HepG2 (cell line): Measurements from ENCODE around the gene ATPAF1. TPM values are rescaled to one million over a fixed set of nuclear protein-coding genes. Genes with fewer than 3 reads are reported as not detected.

Experiments used
- ATAC-seq: fragments of 200-7000 bp; cut with Tn5 transposase; 3 replicates; pipeline ENCODE4 v1.9.1; 2020; ENCODE audit warnings: mild to moderate bottlenecking, moderate library complexity
- BruUV-seq: library from RNA; stranded (reverse); fragments of 400-500 nt; replicated peaks from 2 replicates; lab custom pipeline; 2021; lab: Mats Ljungman, UMichigan
- CTCF ChIA-PET: fragments of 300-600 bp; formaldehyde crosslinking; extraction: SDS; loops from one replicate; lab custom pipeline; 2021; ENCODE audit warnings: low total read pairs, inconsistent platforms, low intra/inter-chr PET ratio; lab: Yijun Ruan, JAX
- POLR2A ChIA-PET: fragments of 350-600 bp; sonication (Branson Sonifier 250); formaldehyde crosslinking; loops from one replicate; lab custom pipeline; 2020; ENCODE audit warnings: antibody characterized with exemption, inconsistent platforms; lab: Yijun Ruan, JAX
- DNase-seq: peaks from one replicate; pipeline ENCODE4 v3.0.0-alpha.2; 2015; ENCODE audit warnings: low spot score
- FAIRE-seq: peaks from 3 replicates; lab custom pipeline; 2011; peaks lifted over from hg19 to GRCh38; lab: Jason Lieb, UNC
- H2AFZ ChIP-seq: one replicate; pipeline ENCODE4 v1.6.1; 2011; ENCODE audit warnings: low read length, inconsistent platforms
- H3K27ac ChIP-seq: fragments of 300-600 bp; 3 replicates; pipeline ENCODE4 v1.8.0; 2011; ENCODE audit warnings: mixed run types, mild to moderate bottlenecking, mixed read lengths, low read length, inconsistent platforms; ENCODE audit not compliant: insufficient read depth; ENCODE audit errors: extremely low read length
- H3K27me3 ChIP-seq, 2 experiments: fragments of 200-600 bp in 1 of 2; 2 replicates in 1 of 2; 3 replicates in 1 of 2; pipeline versions ENCODE4 v1.6.0 to v1.8.0; 2011; ENCODE audit warnings: low read length in 2 of 2, mild to moderate bottlenecking in 2 of 2, moderate library complexity in 2 of 2, inconsistent platforms in 1 of 2; ENCODE audit not compliant: insufficient read depth in 2 of 2, control insufficient read depth in 1 of 2
- H3K36me3 ChIP-seq, 2 experiments: fragments of 200-600 bp in 1 of 2; replicated peaks in 1 of 2; 2 replicates in 1 of 2; 3 replicates in 1 of 2; pipeline versions ENCODE4 v1.5.1 to v1.8.0; 2011; ENCODE audit warnings: low read length in 2 of 2, inconsistent platforms in 1 of 2; ENCODE audit not compliant: insufficient read depth in 2 of 2, control insufficient read depth in 1 of 2
- H3K4me1 ChIP-seq: 2 replicates; pipeline ENCODE4 v1.5.1; 2012; ENCODE audit warnings: low read length, inconsistent platforms; ENCODE audit not compliant: insufficient read depth
- H3K4me2 ChIP-seq: 2 replicates; pipeline ENCODE4 v1.6.0; 2011; ENCODE audit warnings: low read depth, low read length, inconsistent platforms
- H3K4me3 ChIP-seq, 3 experiments: fragments of 200-600 bp in 1 of 3; sonication (generic), shearing (Covaris generic) in 1 of 3; replicated peaks in 1 of 3; 2 replicates each; pipeline ENCODE4 v1.5.1; 2011 to 2016; ENCODE audit warnings: low read length in 3 of 3, inconsistent platforms in 2 of 3, low read depth in 2 of 3, mild to moderate bottlenecking in 2 of 3, control low read depth in 1 of 3, mixed read lengths in 1 of 3; ENCODE audit not compliant: insufficient read depth in 1 of 3
- H3K79me2 ChIP-seq: one replicate; pipeline ENCODE4 v1.6.1; 2011; ENCODE audit warnings: low read length, inconsistent platforms; ENCODE audit not compliant: insufficient read depth
- H3K9ac ChIP-seq: 2 replicates; pipeline ENCODE4 v1.6.0; 2011; ENCODE audit warnings: mild to moderate bottlenecking, low read depth, low read length, inconsistent platforms; ENCODE audit not compliant: insufficient read depth
- H3K9me3 ChIP-seq: 2 replicates; pipeline ENCODE4 v1.5.1; 2012; ENCODE audit warnings: mild to moderate bottlenecking, low read length
- H4K20me1 ChIP-seq: 2 replicates; pipeline ENCODE4 v1.6.0; 2011; ENCODE audit warnings: inconsistent platforms, mild to moderate bottlenecking, low read length, moderate library complexity; ENCODE audit not compliant: insufficient read depth
- ADNP ChIP-seq: sonication (generic); formaldehyde crosslinking; IDR thresholded peaks from 2 replicates; pipeline ENCODE4 v1.4.0; 2020; ENCODE audit warnings: missing genetic modification reagents
- BCL6 ChIP-seq: IDR thresholded peaks from 2 replicates; pipeline ENCODE4 v1.6.1; 2016; ENCODE audit warnings: missing genetic modification reagents, missing compliant biosample characterization
- CAMTA2 ChIP-seq: sonication (generic); formaldehyde crosslinking; IDR thresholded peaks from 2 replicates; pipeline ENCODE4 v1.4.0; 2020; ENCODE audit warnings: mild to moderate bottlenecking, missing genetic modification reagents, borderline replicate concordance
- HCFC1 ChIP-seq: fragments of 150-350 bp; IDR thresholded peaks from 2 replicates; pipeline ENCODE4 v1.6.1; 2014; ENCODE audit warnings: low read depth, low read length
- MED13 ChIP-seq: sonication (generic); formaldehyde crosslinking; IDR thresholded peaks from 2 replicates; pipeline ENCODE4 v1.5.0; 2020; ENCODE audit warnings: missing genetic modification reagents
- SRSF9 ChIP-seq: fragments of 200-400 bp; formaldehyde crosslinking; IDR thresholded peaks from 2 replicates; pipeline ENCODE4 v1.6.1; 2018; ENCODE audit warnings: borderline replicate concordance, mild to moderate bottlenecking, low read depth, low read length; ENCODE audit not compliant: insufficient read depth, poor library complexity, severe bottlenecking
- ZNF180 ChIP-seq: sonication (generic); formaldehyde crosslinking; IDR thresholded peaks from 2 replicates; pipeline ENCODE4 v1.4.0; 2020; ENCODE audit warnings: low read depth, missing genetic modification reagents, borderline replicate concordance
- ZNF224 ChIP-seq: sonication (generic); formaldehyde crosslinking; IDR thresholded peaks from 2 replicates; pipeline ENCODE4 v1.5.0; 2020; ENCODE audit warnings: mild to moderate bottlenecking, missing genetic modification reagents
- ZNF282 ChIP-seq: fragments of 450-650 bp; IDR thresholded peaks from 2 replicates; pipeline ENCODE4 v1.6.1; 2018; ENCODE audit not compliant: partially characterized antibody
- ZNF333 ChIP-seq: sonication (generic); formaldehyde crosslinking; IDR thresholded peaks from 2 replicates; pipeline ENCODE4 v1.4.0; 2020; ENCODE audit warnings: mild to moderate bottlenecking, missing genetic modification reagents, borderline replicate concordance
- ZNF629 ChIP-seq: sonication (generic); formaldehyde crosslinking; conservative IDR thresholded peaks from 2 replicates; pipeline ENCODE4 v1.5.0; 2020; ENCODE audit warnings: missing genetic modification reagents
- ZNF737 ChIP-seq: sonication (generic); formaldehyde crosslinking; IDR thresholded peaks from 2 replicates; pipeline ENCODE4 v1.5.0; 2020; ENCODE audit warnings: missing genetic modification reagents, mild to moderate bottlenecking, borderline replicate concordance
- ZNF746 ChIP-seq: sonication (generic); formaldehyde crosslinking; IDR thresholded peaks from 2 replicates; pipeline ENCODE4 v1.8.0; 2022; ENCODE audit warnings: mild to moderate bottlenecking, missing genetic modification reagents
- ZNF768 ChIP-seq: sonication (generic); formaldehyde crosslinking; IDR thresholded peaks from 2 replicates; pipeline ENCODE4 v1.4.0; 2020; ENCODE audit warnings: missing genetic modification reagents
- WGBS: methylation state at CpG from one replicate; pipeline ENCODE4 v1.1.6; 2017; ENCODE audit warnings: low lambda C conversion rate; 5-methylcytosine and 5-hydroxymethylcytosine counted together
- in situ Hi-C: cut with HindIII; loops from 2 replicates; pipeline ENCODE4 v1.10.0; 2017; ENCODE audit warnings: low pct_unique_long_range_greater_than_20kb; ENCODE audit not compliant: extremely low pct_ligation_motif_present
- intact Hi-C: fragments of 100-400 bp; cut with micrococcal nuclease; formaldehyde crosslinking; loops from one replicate; pipeline ENCODE4 v1.10.0; 2022; ENCODE audit not compliant: unreplicated experiment
- polyA plus RNA-seq, 8 experiments: library from polyadenylated mRNA; depleted of rRNA in 3 of 8; stranded (reverse) in 7 of 8; unstranded in 1 of 8; fragments of >200 nt; fragmentation: Illumina TruSeq in 4 of 8; extraction: Trizol in 4 of 8; gene quantifications; 2 replicates each; pipeline versions ENCODE4 v1.2.1 to v1.2.3, GENCODE V29; 2011 to 2016; ENCODE audit warnings: low read depth in 4 of 8, missing spikeins in 1 of 8, mixed read lengths in 1 of 8; ENCODE audit not compliant: insufficient read depth in 1 of 8
- total RNA-seq, 5 experiments: library from RNA; depleted of rRNA; stranded (reverse); fragments of >200 nt; fragmentation: Illumina TruSeq; extraction: Trizol; gene quantifications; 2 replicates each; pipeline ENCODE4 v1.2.3, GENCODE V29; 2016; ENCODE audit warnings: low read depth in 1 of 5
- TF ChIP-seq, protein P1 (sequence below): sonication (generic); formaldehyde crosslinking; IDR thresholded peaks from 2 replicates; pipeline ENCODE4 v1.5.1; 2020; ENCODE audit warnings: mild to moderate bottlenecking, moderate library complexity, missing genetic modification reagents
- TF ChIP-seq, protein P2 (sequence below): sonication (generic); formaldehyde crosslinking; IDR thresholded peaks from 2 replicates; pipeline ENCODE4 v1.4.0; 2020; ENCODE audit warnings: missing genetic modification reagents, borderline replicate concordance

Gene ATPAF1
- total and polyA plus RNA-seq, 2 of the 13 experiments (the other 11 are each of a cell fraction or from before 2014, with no cell fraction given), result 66.6 to 76.7 TPM

DNA sequence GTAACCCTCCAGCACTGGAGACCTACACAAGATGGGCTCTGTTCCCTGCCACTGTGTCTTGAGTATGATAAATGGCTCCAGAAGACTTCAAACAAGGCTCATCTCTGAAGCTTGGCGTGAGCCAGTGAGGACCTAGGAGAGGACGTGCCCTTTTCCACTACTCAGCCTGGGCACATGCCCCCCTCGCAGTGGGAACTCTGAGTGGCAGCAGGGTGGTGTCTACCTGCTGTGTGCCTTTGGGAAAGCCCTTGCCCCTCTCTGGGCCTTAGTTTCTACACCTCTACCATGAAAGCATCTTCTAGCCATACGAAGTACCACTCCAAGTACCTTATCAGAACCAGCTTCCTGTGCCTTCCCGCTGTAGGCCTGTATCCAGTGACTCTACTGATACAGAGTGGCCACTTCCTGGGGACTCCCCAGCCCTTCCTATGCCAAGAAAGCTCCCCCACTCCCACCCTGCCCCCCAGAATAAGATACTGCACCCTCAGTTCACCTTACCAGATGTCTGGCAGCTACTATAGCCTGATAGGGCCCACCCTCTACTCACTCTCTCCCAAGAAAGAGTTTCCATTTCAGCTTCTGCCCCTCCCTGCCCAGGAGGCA is 48.4 kb downstream of the ATPAF1 start:
- in situ Hi-C loops, result loop anchor here (5.0 kb wide), 1 partner anchor 103 kb away; no protein-coding TSS in a partner anchor

DNA sequence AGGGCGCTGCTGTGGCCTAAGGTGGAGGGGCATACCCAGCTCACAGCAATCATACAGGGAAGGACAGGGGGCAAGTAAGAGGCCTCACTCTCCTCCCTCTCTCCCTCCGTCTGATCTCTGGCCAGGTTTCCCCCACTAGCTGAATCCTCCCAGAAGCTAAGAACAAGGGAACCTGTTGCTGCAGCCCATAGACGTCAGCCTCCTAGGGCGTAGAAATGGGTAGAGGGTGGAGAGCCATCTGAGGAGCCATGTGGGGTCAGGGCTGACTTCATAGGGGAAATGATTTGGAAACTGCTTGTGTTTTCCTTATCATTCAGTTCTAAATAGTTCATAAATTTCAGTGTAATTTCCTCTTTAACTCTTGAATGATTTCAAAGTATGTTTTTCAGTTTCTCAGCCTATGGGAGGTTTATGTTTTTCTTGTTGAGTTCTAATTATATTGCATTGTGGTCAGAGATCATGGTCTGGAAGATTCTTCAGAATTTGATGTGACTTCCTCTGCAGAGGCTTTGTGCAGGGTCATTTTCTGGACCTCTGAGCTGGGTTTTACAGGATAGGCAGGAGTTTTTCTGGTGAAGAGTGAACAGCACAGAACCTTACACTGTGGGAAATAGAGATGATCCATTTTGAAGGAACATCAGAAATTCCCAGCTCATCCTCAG is 49.3 kb downstream of the ATPAF1 start:
- H3K9me3 ChIP-seq, result no peaks in the 10 kb centered on the region
- WGBS, result 3% methylated on average over 4 of the region's 4 CpGs
- FAIRE-seq, result no peak
- H3K4me3 ChIP-seq, result peak overlapping the region in 1 of 3 experiments; percentile 35; a peak in 2 of 6 replicates
- ATAC-seq, result no peak
- H3K79me2 ChIP-seq, result no peaks in the 10 kb centered on the region
- no peak for DNase-seq
- H3K4me2 ChIP-seq, result peak overlapping the region; percentile 94
- H3K4me1 ChIP-seq, result peaks cover 43% of the 10 kb centered on the region
- POLR2A ChIA-PET, result interaction anchor here (1.4 to 6.2 kb wide), 3 partner anchors 14 to 63 kb away, joined by 3 to 79 read pairs (median 8); partner anchors contain the start of genes ATPAF1 and MKNK1
- H3K27ac ChIP-seq, result no peak overlapping the region
- H2AFZ ChIP-seq, result no peak overlapping the region
- no TSS peak for BruUV-seq
- H4K20me1 ChIP-seq, result no peaks in the 10 kb centered on the region
- H3K9ac ChIP-seq, result 0 out of 2 replicates have a peak overlapping the region, but pooled peaks have one; percentile 12
- no peaks in the 10 kb centered on the region; a peak in 1 of 5 replicates for H3K27me3 ChIP-seq
- intact Hi-C loops (loop anchor here (10.0 kb wide), 1 partner anchor 46 kb away; the partner anchor contains the start of gene ATPAF1), in situ Hi-C loops (loop anchor here (5.0 kb wide), 1 partner anchor 103 kb away; no protein-coding TSS in a partner anchor)
- CTCF ChIA-PET, result no interaction called here
- H3K36me3 ChIP-seq, result no peaks in the 10 kb centered on the region
- no peak for TF ChIP-seq ZNF333
- no peak for TF ChIP-seq ZNF746 (CRISPR knock-in tag)
- no peak for TF ChIP-seq HCFC1
- no peak for TF ChIP-seq SRSF9
- no peak for TF ChIP-seq ZNF737
- TF ChIP-seq ZNF282, result no peak
- TF ChIP-seq, protein P1, sequence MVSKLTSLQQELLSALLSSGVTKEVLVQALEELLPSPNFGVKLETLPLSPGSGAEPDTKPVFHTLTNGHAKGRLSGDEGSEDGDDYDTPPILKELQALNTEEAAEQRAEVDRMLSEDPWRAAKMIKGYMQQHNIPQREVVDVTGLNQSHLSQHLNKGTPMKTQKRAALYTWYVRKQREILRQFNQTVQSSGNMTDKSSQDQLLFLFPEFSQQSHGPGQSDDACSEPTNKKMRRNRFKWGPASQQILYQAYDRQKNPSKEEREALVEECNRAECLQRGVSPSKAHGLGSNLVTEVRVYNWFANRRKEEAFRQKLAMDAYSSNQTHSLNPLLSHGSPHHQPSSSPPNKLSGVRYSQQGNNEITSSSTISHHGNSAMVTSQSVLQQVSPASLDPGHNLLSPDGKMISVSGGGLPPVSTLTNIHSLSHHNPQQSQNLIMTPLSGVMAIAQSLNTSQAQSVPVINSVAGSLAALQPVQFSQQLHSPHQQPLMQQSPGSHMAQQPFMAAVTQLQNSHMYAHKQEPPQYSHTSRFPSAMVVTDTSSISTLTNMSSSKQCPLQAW, result no peak
- TF ChIP-seq, protein P2, sequence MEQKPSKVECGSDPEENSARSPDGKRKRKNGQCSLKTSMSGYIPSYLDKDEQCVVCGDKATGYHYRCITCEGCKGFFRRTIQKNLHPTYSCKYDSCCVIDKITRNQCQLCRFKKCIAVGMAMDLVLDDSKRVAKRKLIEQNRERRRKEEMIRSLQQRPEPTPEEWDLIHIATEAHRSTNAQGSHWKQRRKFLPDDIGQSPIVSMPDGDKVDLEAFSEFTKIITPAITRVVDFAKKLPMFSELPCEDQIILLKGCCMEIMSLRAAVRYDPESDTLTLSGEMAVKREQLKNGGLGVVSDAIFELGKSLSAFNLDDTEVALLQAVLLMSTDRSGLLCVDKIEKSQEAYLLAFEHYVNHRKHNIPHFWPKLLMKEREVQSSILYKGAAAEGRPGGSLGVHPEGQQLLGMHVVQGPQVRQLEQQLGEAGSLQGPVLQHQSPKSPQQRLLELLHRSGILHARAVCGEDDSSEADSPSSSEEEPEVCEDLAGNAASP, result no peak
- no peak for TF ChIP-seq MED13 (CRISPR knock-in tag)

More for the DNA sequence above, 48.4 kb downstream of the ATPAF1 start:
- intact Hi-C loops, result loop anchor here (10.0 kb wide), 1 partner anchor 45 kb away; the partner anchor contains the start of gene ATPAF1
- BruUV-seq, result no TSS peak
- Histone ChIP-seq H3K27me3 (no peaks in the 10 kb centered on the region; a peak in 1 of 5 replicates), H3K9ac (no peak overlapping the region), H3K4me1 (peaks cover 47% of the 10 kb centered on the region), H3K9me3 (no peaks in the 10 kb centered on the region), H2AFZ (no peak overlapping the region), H3K4me2 (no peak overlapping the region), H3K27ac (no peak overlapping the region), H3K4me3 (no peak overlapping the region), H4K20me1 (no peaks in the 10 kb centered on the region), H3K36me3 (no peaks in the 10 kb centered on the region), H3K79me2 (no peaks in the 10 kb centered on the region)
- 96% methylated on average over 4 of the region's 5 CpGs for WGBS
- ChIA-PET POLR2A (no interaction called here), CTCF (no interaction called here)
- DNase-seq (no peak), FAIRE-seq (no peak), ATAC-seq (no peak)
- TF ChIP-seq ZNF768 (CRISPR knock-in tag), result peak; percentile 82
- TF ChIP-seq ZNF180 (CRISPR knock-in tag), result no peak
- TF ChIP-seq CAMTA2 (CRISPR knock-in tag), result no peak
- no peak for TF ChIP-seq ADNP
- no peak for TF ChIP-seq ZNF224 (CRISPR knock-in tag)
- no peak for TF ChIP-seq ZNF629
- TF ChIP-seq BCL6 (CRISPR knock-in tag), result no peak
